ENCODE data around the gene DCXR. TPM values are rescaled to one million over a fixed set of nuclear protein-coding genes. Genes with fewer than 3 reads are reported as not detected.

The DCXR gene
- total RNA-seq, 4 donors from 2014 or later = 130 to 296 (median 223) TPM

GRCh38 chr17:82016875-82017459 lies 20.5 kb downstream of the DCXR start:
- no peaks in the 10 kb centered on the region for H3K36me3 ChIP-seq
- no peak overlapping the region for H3K4me3 ChIP-seq
- peaks cover 14 to 47% of the 10 kb centered on the region in 2 donors for H3K4me1 ChIP-seq
- in situ Hi-C loops (cut with MboI; ENCODE audit: low sequenced_read_pairs in 4 of 4) = no loop called here
- DNase-seq (no peak), ATAC-seq (no peak)
- intact Hi-C loops (cut with DNase I; ENCODE audit: low total_unique reads) = no loop called here
- H3K27me3 ChIP-seq = no peaks in the 10 kb centered on the region
- no peaks in the 10 kb centered on the region for H3K9me3 ChIP-seq
- H3K27ac ChIP-seq = no peak overlapping the region
- TF ChIP-seq, protein P1, sequence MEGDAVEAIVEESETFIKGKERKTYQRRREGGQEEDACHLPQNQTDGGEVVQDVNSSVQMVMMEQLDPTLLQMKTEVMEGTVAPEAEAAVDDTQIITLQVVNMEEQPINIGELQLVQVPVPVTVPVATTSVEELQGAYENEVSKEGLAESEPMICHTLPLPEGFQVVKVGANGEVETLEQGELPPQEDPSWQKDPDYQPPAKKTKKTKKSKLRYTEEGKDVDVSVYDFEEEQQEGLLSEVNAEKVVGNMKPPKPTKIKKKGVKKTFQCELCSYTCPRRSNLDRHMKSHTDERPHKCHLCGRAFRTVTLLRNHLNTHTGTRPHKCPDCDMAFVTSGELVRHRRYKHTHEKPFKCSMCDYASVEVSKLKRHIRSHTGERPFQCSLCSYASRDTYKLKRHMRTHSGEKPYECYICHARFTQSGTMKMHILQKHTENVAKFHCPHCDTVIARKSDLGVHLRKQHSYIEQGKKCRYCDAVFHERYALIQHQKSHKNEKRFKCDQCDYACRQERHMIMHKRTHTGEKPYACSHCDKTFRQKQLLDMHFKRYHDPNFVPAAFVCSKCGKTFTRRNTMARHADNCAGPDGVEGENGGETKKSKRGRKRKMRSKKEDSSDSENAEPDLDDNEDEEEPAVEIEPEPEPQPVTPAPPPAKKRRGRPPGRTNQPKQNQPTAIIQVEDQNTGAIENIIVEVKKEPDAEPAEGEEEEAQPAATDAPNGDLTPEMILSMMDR (IDR thresholded peaks at IDR 0.05 in 4 of 5, conservative IDR thresholded peaks at IDR 0.05 in 1 of 5) = no peak
- TF ChIP-seq POLR2A (IDR thresholded peaks at IDR 0.05) = no peak

DNA sequence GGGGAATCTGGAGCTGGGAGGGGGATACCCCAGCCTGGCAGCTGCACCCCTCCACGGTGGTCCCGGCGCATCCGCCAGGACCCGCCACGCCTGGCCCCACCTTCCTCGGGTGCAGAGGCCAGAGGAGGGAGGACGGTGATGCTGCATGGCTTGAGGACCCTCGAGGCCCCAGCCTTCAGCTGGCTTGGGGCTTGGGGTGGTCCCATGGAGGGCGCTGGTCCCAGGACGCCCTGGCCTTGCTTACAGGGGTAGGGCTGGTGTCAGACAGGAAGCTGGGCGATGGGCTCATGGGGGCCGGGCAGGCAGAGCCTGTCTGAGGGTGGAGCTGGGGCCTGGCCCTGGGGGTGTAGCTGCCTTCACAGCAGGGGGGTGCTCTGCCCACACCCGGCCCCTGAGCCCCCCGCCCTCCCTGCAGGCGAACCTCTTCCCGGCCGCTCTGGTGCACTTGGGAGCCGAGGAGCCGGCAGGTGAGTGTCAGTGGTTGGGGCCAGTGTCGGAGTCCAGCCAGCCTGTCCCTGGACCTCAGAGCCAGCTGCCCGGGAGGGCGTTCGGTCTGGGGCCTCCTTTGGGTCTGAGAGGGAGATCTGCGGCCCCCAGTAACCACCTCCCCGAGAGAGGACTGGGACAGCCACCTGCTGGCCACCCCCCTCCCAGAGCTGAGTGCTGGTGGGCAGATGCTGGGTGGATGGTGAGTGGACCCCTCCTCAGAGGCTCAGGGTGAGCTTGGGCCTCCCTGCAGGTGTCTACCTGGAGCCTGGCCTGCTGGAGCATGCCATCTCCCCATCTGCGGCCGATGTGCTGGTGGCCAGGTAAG lies 21.2 kb downstream of the DCXR start:
- peaks cover 0 to 3% of the 10 kb centered on the region in 2 donors for H3K36me3 ChIP-seq
- no peak overlapping the region for H3K4me3 ChIP-seq
- no peaks in the 10 kb centered on the region for H3K9me3 ChIP-seq
- intact Hi-C loops (cut with DNase I; ENCODE audit: low total_unique reads) = no loop called here
- DNase-seq (no peak), ATAC-seq (no peak)
- peaks cover 7 to 40% of the 10 kb centered on the region in 2 donors for H3K4me1 ChIP-seq
- in situ Hi-C loops (cut with MboI; ENCODE audit: low sequenced_read_pairs in 4 of 4) = no loop called here
- H3K27ac ChIP-seq = no peak overlapping the region
- TF ChIP-seq POLR2A (IDR thresholded peaks at IDR 0.05) = no peak
- TF ChIP-seq, protein P1 (IDR thresholded peaks at IDR 0.05 in 4 of 5, conservative IDR thresholded peaks at IDR 0.05 in 1 of 5) = no peak
- no peaks in the 10 kb centered on the region for H3K27me3 ChIP-seq

- in situ Hi-C loops (cut with MboI; ENCODE audit: low sequenced_read_pairs in 4 of 4) = no loop called here
- H3K36me3 ChIP-seq = peaks cover 0 to 3% of the 10 kb centered on the region in 2 donors
These were observed 22.1 kb downstream of the DCXR start for GRCh38 chr17:82015311-82015971.

DNA sequence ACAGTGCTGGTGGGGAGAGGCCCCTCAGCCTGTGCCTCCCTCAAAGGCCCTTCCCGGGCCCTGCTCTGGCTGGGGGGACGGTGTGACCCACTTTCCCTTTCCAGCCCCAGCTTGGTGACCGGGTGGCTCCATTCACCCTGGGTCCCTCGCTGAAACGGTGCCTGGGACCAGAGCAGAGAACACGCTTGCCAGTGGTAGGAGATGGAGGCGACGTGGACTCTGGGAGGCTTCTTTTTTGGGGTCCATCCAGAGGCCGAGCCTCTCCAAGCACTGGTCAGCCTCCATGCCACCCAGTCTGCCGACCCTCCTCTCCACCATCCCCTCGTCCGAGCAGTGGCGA lies 22.6 kb downstream of the DCXR start:
- TF ChIP-seq, protein P1 (IDR thresholded peaks at IDR 0.05 in 4 of 5, conservative IDR thresholded peaks at IDR 0.05 in 1 of 5) = no peak
- TF ChIP-seq POLR2A (IDR thresholded peaks at IDR 0.05) = no peak
- H3K9me3 ChIP-seq = no peaks in the 10 kb centered on the region
- H3K36me3 ChIP-seq = peaks cover 0 to 3% of the 10 kb centered on the region in 2 donors
- no peak for ATAC-seq
- H3K4me3 ChIP-seq = no peak overlapping the region
- in situ Hi-C loops (cut with MboI; ENCODE audit: low sequenced_read_pairs in 4 of 4) = no loop called here
- no peak overlapping the region for H3K27ac ChIP-seq
- H3K27me3 ChIP-seq = no peaks in the 10 kb centered on the region
- peaks cover 6 to 28% of the 10 kb centered on the region in 2 donors for H3K4me1 ChIP-seq
- DNase-seq = no peak
- intact Hi-C loops (cut with DNase I; ENCODE audit: low total_unique reads) = no loop called here

More at GRCh38 chr17:82015311-82015971, 22.1 kb downstream of the DCXR start:
- intact Hi-C loops (cut with DNase I; ENCODE audit: low total_unique reads) = no loop called here
- no peak for DNase-seq
- Histone ChIP-seq H3K4me3 (no peak overlapping the region), H3K9me3 (no peaks in the 10 kb centered on the region), H3K27me3 (no peaks in the 10 kb centered on the region), H3K27ac (no peak overlapping the region), H3K4me1 (peaks cover 6 to 33% of the 10 kb centered on the region in 2 donors)
- ATAC-seq = no peak
- TF ChIP-seq, protein P1 (IDR thresholded peaks at IDR 0.05 in 4 of 5, conservative IDR thresholded peaks at IDR 0.05 in 1 of 5) = no peak
- no peak for TF ChIP-seq POLR2A (IDR thresholded peaks at IDR 0.05)

All from gastrocnemius medialis (tissue), 4 donors.